ENCODE data around the gene POLR2C.
"Not testable (repeated sequence)": the region's sequence is repeated elsewhere in the genome, so short reads cannot be mapped to it uniquely, and the experiment has no call there.

The POLR2C gene

DNA sequence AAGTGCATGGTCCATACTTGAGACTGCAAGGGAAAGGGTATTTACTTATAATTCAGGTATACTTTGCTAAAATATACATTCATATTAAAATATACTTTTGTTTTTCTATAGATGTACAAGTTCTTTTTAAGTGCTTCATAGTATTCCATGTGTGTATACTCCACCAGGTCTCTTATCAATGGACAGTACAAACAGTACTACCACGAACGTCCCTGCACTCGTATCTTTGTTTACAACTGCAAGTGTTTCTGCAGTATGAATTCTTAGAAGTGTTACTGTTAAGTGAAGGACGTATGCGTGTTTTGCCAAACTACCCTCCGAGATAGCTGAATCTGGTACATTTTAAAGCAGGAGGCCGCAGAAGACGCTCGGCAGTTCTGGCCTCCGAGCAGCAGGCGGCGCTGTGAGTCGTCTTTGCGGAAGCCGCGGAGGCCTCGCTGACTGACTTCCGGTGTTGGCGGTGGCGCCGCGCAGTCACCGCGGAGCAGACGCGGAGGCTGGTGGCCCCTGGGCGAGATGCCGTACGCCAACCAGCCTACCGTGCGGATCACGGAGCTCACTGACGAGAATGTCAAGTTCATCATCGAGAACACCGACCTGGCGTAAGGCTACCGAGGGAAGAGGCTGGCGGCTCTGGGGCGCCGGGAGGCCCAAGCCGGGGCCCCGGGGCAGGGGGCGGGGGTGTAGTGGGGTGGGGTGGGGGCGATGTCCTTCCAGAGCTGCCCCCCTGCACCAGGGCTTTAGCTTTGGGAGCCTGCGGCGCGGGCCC lies at the start of gene POLR2C:
POLR2C (plus strand) TSS at position 471 of the 769 bp plus-strand sequence; CDS start at position 517, 46 bp downstream.
- peak; percentile 77 for DNase-seq

DNA sequence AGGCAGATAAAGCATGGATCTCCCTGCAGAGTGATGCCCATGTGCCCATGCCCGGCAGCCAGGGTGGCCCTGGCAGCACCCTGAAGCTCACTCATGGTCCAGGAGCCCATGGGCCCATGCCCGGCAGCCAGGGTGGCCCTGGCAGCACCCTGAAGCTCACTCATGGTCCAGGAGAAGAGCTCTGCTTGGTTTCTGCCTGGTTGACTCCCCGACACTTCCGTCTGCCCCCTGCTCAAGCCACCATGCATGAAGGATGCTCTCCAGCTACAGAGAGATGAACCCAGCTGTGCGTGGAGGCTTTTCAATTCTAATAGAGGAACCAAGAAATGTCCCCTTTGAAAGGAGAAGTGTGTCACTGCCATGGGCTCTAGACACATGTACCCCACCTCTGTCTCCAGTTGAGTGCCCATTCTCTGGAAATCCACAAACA lies 49.2 kb upstream of the POLR2C start:
- no peak for DNase-seq

DNA sequence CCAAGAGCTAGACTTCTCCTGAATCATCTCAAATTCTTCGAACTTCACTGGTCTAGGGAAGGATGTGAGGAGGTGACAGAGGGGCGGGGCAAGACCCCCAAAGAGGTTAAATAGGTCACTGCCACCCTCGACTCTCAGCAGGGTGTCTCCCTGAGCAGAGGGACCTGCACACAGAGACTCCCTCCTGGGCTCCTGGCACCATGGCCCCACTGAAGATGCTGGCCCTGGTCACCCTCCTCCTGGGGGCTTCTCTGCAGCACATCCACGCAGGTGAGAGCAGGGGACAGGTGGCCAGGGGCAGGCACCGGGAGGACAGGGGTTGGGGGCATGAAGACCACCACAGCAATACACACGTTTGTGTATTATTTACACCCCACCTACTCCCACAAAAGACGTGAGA lies 48.7 kb upstream of the POLR2C start:
- no peak for DNase-seq

DNA sequence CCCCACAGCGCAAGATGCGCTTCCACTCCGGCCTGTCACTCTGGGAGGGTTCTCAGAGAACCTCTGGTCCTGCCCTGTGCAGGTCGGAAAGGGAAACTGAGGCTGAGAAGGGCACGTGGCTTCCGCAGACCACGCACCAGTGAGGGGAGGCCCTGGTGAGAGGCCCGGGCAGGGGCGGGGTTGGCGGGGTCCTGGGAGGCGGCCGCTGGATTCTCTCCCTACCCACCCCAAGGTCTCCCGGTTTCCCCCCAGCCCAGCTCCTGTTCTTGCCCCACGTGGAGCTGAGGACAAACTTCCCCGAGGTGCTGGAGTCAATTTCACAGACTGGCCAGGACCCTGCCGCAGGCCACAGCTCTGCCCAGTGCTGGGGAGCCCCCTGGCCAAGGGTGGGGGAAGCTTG lies 46.4 kb upstream of the POLR2C start:
- DNase-seq = no peak

DNA sequence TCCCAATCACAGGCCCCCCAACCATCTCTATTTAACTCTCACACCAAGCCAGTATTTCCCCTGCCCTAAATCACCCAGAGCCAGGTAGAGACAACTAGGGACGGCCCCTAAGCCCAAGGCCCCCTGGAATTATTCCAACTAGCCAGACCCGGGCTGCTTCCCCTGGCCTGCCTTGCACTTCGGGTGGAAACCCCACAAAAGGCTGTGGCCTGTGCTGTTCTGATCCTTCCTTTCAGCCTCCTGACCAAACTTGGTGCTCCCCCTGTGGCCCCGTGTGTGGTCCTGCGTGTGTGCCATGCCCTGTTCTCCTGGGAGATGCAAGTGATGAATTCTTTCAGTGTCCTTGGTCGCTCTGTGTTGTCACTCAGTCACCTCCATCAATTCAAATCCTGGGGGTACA lies 43.0 kb upstream of the POLR2C start:
- no peak for DNase-seq

DNA sequence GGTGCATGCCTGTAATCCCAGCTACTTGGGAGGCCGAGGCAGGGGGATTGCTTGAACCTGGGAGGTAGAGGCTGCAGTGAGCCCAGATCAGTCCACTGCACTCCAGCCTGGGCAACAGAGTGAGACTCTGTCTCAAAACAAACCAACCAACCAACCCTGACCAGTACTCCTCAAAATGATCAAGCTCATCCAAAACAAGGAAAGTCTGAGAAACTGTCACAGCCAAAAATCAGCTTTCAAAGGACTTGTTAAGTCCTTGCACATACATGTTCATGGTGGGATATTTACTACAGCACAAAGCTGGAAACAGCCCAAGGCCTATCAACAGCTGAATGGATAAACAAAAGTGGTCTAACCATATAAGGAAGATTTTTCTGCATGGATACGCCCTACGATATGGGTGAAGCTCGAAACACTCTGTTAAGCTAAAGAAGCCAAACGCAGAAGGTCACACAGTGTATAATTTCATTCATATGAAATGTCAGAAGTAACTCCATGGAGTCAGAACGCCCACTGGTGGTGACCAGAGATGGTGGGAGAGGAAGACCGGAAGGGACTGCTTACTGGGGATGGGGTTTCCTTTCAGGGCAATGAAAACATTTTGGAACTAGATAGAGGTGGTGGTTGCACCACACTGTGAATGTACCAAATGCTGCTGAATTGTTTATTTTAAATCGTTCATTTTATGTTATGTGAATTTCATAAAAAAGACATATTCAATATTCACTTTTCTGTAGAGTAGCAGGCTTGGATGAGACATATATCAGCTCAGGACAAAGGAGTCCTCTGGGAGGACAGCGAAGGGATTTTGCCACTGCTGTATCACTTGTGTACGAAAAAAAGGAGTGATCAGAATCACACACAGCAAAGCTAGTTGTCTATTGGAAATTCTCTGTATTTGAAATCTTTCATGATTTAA lies 40.2 kb upstream of the POLR2C start:
- peak; percentile 71 for DNase-seq

DNA sequence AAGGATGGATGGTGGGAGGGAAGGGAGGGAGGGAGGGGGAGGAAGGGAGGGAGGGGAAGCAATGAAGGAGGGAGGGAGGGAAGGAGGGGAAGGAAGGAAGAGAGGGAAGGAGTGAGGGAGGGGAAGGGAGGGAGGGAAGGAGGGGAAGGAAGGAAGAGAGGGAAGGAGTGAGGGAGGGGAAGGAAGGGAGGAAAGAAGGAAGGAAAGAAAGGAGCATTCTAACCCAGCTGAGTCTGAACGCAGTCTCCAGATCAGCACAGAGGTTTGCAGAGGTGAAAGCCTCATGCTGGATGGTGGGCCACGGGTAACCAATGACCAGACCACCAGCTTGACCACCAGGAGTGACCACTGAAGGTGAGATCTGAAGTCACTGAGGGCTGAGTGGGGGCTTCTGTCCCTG lies 39.3 kb upstream of the POLR2C start:
- no peak for DNase-seq

DNA sequence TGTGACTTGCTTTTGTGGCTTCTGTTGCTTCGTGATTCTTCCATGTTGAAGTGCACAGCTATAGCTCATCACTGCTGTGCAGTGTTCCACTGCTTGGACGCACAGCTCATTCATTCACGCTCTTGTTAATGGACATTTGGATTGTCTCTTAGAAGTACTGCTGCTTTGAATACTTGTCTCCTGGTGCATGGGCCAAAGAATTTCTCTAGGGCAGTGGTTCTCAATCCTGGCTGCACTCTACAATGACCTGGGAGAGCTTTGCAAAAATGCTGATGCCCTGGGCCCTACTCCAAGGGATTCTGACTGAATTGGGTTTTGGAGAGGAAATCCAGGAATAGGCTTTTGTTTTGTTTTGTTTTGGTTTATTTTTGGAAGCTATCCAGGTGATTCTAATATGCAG lies 37.9 kb upstream of the POLR2C start:
- DNase-seq = no peak

DNA sequence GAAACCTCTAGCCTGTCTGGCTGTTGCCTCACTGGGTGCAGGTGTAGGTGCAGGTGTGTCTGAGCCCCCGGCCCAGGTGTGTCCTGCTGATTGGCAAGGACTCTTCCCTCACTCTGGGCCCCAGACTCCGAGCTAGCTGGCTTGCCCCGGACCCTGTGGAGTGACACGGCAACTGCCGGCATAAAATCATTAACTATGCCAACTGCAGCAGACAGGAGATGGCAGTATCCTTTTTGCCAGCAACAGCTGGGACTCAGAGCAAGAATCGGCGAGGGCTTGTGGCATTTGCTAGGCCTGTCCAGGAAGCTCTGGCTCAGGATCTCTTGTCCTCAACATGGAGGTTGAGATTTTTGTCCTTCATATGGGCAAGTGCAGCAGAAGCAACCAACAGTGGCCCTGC lies 36.1 kb upstream of the POLR2C start:
- DNase-seq = no peak

DNA sequence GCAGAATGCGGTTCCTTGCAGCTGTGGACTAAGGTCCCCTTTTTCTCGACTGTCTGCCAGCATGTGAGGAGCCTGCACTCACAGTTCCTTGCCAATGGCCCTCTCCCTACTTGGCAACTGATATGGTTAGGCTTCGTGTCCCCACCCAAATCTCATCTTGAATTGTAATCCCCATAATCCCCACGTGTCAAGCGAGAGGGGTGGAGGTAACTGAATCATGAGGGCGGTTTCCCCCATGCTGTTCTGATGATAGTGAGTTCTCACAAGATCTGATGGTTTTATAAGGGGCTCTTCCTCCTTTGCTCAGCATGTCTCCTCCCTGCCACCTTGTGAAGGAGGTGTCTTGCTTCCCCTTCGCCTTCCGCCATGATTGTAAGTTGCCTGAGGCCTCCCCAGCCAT lies 35.2 kb upstream of the POLR2C start:
- DNase-seq = no peak

DNA sequence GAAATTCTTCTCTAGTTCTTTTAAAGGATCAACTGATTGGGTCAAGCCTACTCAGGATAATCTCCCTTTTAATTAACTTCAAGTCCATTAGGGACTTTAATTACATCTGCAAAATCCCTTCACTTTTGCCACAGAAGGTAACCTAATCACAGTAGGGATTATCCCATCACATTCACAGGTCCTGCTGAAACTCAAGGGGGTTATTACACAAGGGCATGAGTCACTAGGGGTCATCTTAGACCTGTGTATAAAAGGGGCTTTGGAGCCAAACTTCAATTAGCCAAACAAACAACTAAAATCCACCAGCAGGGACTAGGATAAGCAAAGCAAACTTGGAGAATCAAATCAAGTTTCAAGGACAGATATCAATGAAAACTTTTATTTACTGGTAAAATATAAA lies 34.7 kb upstream of the POLR2C start:
- no peak for DNase-seq

DNA sequence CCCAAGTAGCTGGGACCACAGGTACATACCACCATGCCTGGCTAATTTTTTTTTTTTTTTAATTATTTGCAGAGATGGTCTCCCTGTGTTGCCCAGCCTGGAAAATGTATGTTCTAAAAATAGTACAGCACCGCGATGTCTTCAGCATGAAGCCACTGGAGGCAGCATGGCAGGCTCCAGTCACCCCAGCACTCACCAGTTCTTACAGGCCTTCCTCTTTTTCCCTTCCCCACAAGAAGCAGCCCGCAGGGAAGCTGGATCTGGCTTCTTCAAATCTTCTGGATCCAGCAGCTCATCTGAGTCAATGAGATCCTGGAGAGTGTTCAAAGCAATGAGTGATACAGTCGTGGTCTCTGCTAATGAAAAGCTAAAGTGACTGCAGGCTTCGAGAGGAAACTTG lies 31.5 kb upstream of the POLR2C start:
- DNase-seq = no peak

DNA sequence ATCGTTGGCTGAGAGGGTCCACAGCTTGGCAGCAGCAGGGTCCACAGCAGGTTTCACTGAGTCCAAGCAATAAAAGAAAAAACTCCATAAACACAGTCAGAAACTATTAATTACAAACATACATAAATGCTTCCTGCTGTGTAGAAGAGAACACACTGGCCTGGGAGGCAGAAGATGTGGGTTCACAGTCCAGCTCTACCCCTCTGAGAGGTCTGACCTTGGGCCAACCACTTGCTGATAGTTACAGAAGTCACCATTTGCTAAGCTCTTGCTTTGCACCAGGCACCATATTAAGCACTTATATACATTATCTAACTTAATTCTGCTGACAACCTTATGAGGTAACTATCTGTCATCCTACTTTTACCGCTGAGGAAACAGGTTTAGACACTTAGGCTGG lies 30.0 kb upstream of the POLR2C start:
- DNase-seq = no peak

DNA sequence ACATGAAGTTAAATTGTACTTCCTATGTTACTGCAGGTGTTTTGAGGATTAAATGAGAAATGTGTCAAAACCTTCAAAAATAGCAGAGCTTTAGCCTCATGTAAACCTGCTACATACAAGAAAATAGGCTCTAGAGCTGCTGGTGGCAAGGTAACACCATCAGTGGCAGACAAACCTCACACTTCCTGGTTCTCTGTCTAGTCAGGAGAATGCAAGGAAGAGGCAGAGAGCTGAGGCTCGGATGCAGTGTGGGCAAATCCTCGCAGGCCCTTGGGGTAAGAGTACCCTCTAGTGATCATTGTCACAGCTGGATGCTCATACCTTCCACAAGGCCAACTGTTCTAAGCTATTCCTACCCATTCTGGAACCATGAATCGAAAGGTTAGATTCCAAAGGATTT lies 29.5 kb upstream of the POLR2C start:
- no peak for DNase-seq

DNA sequence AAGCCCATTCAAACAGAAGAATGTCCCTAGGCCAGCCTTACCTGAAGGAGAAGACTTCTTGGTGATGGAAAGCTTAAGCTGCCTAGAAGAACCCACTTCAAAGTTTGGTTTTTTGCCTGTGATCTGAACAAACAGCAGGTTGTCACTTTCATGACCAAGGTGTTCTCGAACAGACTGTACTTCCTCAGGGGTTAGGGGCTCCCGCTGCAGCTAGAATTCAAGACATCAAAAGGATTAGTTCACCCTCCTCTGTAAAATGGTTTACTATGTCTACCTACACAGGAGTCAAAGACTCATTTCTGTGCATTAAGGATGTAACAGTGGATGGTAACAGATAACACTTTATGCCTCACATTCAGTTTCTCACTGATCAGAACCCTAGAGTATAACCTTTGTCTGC lies 28.5 kb upstream of the POLR2C start:
- DNase-seq = no peak

DNA sequence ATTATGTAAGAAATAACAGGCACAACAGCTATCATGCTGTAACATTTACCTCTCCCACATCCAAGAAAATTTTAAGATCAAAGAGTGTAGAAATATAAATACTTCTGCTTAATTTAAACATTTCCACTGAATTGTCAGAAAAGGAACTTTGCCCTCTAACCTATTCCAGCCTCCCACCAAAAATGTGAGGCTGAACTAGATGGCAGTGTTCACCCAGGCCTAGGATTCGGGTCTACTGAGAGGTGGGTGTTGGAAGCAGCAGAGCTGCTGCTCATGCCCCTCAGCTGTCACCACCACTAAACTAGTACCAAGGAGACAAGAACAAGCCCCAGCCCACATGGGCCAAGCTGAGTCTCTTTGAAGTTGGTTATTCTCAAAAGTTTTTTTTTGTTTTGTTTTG lies 26.6 kb upstream of the POLR2C start:
- DNase-seq = no peak

DNA sequence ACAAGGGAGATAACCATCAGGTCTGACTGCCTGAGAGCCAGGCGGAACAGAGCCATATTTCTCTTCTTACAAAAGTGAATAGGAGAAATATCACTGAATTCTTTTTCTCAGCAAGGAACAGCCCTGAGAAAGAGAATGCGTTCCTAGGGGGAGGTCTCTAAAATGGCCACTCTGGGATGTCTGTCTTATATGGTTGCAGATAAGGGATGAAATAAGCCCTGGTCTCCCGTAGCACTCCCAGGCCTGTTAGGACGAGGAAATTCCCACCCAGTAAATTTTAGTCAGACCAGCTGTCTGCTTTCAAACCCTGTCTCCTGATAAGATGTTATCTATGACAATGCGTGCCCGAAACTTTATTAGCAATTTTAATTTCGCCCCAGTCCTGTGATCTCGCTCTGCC lies 22.5 kb upstream of the POLR2C start:
- not testable (repeated sequence) for DNase-seq

DNA sequence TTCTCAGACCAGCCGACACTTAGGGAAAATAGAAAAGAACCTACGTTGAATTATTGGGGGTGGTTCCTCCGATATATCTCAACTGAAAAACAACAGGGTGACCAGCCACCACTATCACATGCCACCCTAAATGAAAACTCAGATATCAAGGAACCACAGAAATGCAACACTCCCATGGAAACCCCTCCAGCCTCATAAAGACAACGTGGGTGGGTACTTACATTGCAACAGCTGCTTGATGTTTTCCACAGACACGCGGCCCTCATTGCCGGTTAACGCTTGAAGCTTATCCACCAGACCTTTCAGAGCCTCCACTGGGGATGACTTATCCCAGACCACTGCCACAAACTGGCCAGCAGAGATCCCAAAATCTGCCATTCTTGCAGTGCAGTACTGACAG lies 21.9 kb upstream of the POLR2C start:
- DNase-seq = not testable (repeated sequence)

DNA sequence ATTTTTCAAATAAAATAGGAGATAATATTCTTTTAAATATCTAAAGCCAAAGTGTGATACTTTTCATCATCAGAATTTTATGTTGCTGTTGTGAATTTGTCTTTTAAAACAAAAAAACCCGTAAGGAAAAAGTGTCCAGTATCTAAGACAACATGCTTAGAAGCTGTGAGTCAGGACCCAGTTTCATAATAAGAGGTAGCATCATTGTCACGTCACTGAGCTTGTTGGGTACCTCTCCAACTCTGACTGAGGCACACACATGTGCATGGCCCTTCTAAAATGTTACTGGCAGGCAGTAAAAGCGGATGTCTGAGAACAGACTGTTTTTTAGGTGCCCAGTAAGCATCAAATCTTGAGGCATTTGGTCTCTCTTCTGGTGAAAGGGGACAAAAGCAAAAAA lies 17.8 kb upstream of the POLR2C start:
- no peak for DNase-seq

DNA sequence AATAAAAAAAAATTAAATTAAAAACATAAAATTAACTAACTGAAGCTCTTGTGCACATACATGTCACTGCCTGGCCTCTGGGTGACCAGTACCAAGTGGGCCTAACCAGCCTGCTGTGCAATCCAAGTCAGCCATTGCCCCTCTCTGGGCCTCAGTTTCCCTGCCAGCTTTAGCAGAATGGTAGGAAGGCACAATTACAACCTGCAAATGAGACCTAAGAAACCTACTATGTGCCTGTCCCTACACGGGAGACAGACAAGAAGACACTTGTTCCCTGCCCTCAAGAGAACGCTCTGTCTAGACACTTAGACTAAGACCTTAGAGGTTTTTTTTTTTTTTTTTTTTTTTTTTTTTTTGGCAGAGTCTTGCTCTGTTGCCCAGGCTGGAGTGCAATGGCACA lies 17.0 kb upstream of the POLR2C start:
- no peak for DNase-seq

DNA sequence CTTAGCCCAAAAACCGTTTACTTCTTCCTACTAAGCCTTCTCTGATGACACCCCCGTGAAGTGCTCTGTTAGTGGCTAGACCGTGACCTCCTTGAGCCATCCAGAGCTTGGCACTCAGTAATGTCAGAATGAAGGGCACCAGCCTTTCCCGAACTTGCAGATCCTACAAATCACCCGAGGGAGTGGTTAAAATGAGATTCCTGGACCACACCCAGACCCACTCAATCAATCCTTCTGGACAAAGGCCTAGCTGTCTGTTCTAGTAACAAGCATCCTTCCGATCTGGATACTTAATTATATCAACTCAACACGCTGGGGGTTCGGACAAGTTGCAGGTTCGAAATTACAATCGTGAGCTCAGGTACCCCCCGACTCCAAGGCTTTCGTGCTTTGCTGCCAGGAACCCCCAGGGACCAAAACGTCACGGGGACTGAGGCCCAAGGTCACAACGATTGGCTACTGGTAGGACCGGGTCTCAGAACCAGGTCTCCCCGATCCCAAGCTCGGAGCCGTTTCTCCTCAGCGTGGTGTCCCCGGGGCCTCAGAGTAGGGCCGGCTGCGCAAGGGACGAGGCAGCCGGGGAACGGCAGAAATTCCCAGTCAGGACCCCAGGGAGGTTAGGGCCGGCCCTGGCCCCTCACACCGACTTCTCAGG lies 15.8 kb upstream of the POLR2C start:
- DNase-seq = peak; percentile 53

DNA sequence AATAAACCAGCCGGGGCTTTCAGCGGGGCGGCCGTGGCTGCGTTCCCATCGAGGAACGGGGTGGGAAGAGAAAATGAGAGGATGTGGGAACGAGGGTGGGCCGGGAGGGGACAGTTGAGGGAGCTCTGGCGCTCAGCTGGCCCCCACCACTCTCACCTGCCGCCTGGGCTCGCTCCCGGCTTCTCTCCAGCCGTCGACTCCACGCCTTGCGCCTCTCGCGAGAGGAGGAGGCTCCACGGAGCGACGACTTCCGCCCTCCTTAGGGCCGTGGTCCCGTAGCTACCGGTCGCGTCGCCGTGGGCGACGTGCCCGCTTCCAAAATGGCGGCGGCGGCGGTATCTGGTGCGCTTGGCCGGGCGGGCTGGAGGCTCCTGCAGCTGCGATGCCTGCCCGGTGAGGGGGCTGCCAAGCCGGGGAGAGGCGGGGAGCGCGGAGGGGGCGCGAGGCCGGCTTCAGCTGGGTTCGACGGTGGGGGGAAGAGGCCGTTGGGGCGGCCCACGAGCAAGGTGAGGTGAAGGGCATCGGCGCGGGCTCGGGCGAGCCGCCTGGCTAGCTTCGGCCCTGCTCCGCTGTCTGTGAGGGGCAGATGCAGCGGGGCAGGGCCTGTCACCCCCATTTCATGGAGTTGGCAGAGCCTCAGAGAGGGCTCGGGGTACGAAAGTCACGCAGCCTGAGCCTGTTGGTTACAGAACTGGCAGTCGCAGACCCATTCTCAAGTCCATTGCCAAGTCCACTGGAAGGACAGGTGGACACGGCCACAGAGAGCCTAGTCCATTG lies 15.1 kb upstream of the POLR2C start, which contains the start of the genes CIAPIN1 and COQ9:
CIAPIN1 (minus strand) TSS at position 200 of the 777 bp plus-strand sequence. CDS start 6,457 bp downstream, outside the sequence.
COQ9 (plus strand) TSS at position 294 of the 777 bp plus-strand sequence; CDS start at position 321, 27 bp downstream.
- DNase-seq = peak; percentile 94

Measured in COR-L47 (cell line).